Fibroblast of pulmonary artery (primary cell): Measurements from ENCODE around the gene ASAP3.

Experiments used
- DNase-seq: peaks from one replicate; pipeline ENCODE4 v3.0.0-alpha.2; 2010; ENCODE audit warnings: low read depth
- H3K4me3 ChIP-seq: replicated peaks from 2 replicates; pipeline ENCODE4 v1.5.1; 2011; ENCODE audit warnings: low read depth, mild to moderate bottlenecking, control low read depth, low read length, moderate library complexity
- TF ChIP-seq, protein P1 (sequence below): IDR thresholded peaks from 2 replicates; pipeline ENCODE4 v1.5.1; 2011; ENCODE audit warnings: mild to moderate bottlenecking, control low read depth, low read length, inconsistent platforms; ENCODE audit errors: missing control alignments

The ASAP3 gene

DNA sequence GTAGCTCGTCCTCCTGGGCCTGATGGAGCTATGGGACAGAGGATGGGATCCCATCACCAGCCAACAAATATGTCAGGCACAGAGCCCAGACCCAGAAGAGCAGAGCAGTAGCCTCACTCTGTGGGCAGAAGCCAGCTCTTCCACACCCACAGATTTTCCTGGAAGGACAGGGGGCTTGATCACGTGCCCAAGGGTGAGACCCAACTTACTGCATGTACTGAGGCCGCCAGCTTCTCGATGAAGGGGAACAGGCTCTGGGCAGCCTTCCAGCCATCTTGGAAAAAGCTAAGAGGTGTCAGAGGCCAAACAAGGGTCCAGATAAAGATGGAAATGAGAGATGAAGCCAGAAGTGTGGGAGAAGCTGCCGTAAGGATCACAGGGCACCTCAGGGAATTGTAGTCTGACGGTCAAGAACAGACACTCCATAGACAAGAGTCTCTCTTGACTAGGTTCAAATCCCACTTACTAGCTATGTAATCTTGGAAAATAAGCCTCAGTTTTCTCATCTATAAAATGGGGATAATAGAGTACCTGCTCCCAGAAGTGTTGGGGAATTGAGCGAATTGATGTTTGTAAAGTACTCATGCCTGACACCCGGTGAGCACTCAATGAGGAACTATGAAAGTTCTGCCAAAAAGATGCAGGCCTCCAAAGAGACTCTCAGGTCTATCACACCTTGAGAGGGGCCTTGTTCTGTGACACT is 42.4 kb downstream of the ASAP3 start:
- no peak for DNase-seq
- no peak overlapping the region for H3K4me3 ChIP-seq
- TF ChIP-seq, protein P1, sequence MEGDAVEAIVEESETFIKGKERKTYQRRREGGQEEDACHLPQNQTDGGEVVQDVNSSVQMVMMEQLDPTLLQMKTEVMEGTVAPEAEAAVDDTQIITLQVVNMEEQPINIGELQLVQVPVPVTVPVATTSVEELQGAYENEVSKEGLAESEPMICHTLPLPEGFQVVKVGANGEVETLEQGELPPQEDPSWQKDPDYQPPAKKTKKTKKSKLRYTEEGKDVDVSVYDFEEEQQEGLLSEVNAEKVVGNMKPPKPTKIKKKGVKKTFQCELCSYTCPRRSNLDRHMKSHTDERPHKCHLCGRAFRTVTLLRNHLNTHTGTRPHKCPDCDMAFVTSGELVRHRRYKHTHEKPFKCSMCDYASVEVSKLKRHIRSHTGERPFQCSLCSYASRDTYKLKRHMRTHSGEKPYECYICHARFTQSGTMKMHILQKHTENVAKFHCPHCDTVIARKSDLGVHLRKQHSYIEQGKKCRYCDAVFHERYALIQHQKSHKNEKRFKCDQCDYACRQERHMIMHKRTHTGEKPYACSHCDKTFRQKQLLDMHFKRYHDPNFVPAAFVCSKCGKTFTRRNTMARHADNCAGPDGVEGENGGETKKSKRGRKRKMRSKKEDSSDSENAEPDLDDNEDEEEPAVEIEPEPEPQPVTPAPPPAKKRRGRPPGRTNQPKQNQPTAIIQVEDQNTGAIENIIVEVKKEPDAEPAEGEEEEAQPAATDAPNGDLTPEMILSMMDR = no peak

DNA sequence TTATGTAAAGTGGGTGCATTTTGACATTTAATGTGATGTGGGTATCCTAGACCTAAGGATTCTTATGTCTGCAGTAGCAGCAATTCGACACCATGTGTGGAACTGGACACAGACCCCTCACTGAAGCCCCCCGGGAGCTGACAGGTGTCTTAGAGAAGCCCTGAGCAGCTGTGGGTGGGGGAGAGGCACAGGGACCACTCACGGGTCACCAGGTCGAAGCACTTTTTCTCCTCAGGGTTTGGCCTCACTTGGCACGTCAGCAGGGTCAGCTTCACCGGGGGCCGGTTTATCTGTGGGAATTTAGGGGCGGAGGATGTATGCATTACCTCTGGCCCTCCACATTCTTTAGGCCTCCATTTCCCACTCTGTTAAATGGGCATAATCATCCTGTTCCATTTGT is 45.4 kb downstream of the ASAP3 start:
- DNase-seq = no peak
- TF ChIP-seq, protein P1 = no peak
- H3K4me3 ChIP-seq = no peak overlapping the region

DNA sequence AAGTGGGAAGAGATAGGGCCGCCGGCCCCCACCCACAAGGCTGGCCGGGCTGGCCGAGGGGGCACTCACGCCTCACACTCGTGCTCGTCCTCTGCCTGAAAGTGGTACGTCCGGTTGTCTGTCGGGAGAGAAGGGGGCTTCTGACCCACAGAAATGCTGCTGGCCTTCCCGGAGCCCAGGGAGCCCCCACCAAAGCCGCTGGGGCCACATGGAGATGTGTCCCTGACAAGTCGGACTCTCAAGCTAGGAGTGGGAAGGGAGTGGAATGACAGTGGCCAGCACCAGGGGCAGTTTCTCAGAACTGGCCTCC is 46.7 kb downstream of the ASAP3 start:
- TF ChIP-seq, protein P1 = no peak
- H3K4me3 ChIP-seq = no peak overlapping the region
- no peak for DNase-seq

DNA sequence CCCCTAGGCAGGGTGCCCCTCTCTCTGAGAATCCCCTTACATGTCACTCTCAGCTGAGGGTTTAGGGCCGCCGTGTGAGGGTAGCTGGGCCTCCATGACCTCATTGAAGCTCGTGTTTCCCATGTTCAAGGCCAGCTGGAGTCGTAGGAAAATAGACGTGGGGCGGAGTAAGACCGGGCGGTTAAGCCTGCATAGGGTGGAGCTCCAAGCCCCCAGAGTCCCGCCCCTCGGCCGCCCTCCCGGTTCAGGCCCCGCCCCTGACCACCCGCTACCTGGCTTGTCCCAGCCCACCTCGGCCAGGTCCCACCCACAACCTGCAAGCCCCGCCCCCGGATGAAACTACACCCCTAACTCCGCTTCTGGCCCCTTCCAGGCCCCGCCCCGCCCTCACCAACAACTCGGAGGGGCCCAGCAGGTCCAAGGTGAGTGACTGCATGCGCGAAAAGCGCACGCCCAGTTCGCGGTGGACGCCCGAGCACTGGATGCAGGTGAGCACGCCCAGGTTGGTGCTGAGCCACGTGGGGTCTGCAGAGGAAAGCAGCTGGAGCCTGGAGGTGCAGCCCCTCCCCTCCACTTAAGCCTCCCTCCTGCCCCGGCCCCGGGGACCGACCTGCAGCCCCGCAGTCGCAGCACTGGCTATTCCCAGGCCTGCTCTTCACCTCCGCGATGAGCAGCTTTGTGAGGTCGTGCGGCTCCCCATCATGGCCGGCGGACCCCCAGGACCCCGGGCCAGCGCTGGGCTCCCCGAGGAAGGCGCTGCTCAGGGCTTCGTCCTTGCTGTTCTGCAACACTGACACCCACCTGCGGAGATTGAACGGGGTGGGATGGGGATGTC is 47.2 kb downstream of the ASAP3 start:
- H3K4me3 ChIP-seq = no peak overlapping the region
- TF ChIP-seq, protein P1 = no peak
- DNase-seq = no peak

DNA sequence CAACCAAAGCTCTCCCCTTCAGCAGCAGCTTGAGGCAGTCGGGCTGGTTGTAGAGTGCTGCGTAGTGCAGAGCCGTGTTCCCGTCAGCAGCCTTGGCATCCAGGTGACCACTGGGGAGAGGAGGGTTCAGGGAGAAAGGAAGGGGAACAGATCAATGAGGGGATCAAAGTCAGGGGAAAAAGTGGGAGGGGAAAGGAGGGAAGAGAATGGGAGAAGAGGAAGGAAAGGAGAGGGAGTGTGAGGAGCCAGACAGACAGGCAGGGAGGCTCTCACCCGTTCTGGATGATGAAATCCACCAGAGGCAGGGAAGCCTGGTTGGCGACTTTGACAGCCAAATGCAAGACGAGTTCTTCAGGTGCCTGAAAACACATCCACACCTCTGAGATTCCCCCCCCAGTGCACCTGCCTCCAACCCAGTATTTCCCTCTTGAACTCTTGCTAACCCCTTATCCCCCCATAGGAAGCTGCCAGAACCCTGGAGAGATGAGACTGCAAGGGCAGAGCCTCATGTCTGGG is 49.7 kb downstream of the ASAP3 start:
- no peak for DNase-seq
- TF ChIP-seq, protein P1 = no peak
- no peak overlapping the region for H3K4me3 ChIP-seq

DNA sequence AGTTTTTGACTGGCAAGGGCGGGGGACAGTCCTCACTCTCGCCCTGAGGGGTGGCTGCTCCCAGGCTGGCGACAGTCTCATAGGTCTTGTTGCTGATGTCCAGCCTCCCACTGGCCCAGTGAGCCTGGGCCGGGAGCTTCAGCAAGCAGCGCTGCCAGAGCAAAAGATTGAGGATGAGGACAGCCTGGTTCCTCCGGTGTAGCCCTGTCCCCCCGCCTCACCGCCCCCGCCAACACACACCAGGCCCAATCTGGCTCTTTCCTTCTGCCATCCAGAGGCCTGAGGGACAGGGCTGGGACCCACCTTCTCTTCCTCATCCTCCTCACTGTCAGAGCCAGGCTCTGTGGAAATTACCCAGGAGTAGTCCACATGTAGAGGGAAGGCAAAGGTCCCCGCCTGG is 50.9 kb downstream of the ASAP3 start:
- no peak overlapping the region for H3K4me3 ChIP-seq
- DNase-seq = no peak
- TF ChIP-seq, protein P1 = no peak

DNA sequence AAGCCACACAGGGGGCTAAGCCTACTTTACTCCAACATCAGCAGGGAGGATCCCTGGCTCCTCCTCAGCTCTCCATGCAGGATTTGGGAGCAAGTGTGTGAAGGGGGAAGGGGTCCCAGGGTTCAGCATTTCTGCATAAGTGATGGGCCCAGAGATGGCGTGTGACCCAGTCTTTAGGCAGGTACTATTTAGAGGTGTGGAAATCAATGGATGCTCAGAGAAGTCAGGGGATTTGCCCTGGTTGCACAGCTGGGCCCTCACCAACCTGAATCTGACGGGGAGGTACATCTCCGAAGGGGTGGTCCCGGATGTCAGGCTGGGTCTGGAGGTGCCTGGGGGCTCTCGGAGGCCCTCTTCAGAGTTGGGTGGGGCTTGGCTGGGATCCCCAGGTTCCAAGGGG is 52.5 kb downstream of the ASAP3 start:
- TF ChIP-seq, protein P1 = no peak
- no peak for DNase-seq
- H3K4me3 ChIP-seq = no peak overlapping the region
